IMR-90 (cell line): Measurements from ENCODE around the gene DNPH1. TPM values are rescaled to one million over a fixed set of nuclear protein-coding genes. Genes with fewer than 3 reads are reported as not detected.

ENCODE experiments used
- ATAC-seq: fragments of 200-7000 bp; cut with Tn5 transposase; 2 replicates; pipeline ENCODE4 v1.9.1; 2020; ENCODE audit warnings: low read depth, mild to moderate bottlenecking, moderate library complexity
- BruUV-seq: library from RNA; stranded (reverse); fragments of 400-500 nt; replicated peaks from 2 replicates; lab custom pipeline; 2021; lab: Mats Ljungman, UMichigan
- CTCF ChIA-PET: fragments of 300-600 bp; formaldehyde crosslinking; extraction: SDS; loops from one replicate; lab custom pipeline; 2021; ENCODE audit warnings: antibody characterized with exemption; lab: Yijun Ruan, JAX
- POLR2A ChIA-PET: fragments of 300-600 bp; sonication (Branson Sonifier 250); formaldehyde crosslinking; loops from one replicate; lab custom pipeline; 2022; ENCODE audit warnings: antibody characterized with exemption; ENCODE audit not compliant: unreplicated experiment; lab: Charles Lee
- DNase-seq: peaks from one replicate; pipeline ENCODE4 v3.0.0; 2013
- H2AFZ ChIP-seq: replicated peaks from 2 replicates; pipeline ENCODE3; 2013; ENCODE audit warnings: low read length, mild to moderate bottlenecking; ENCODE audit not compliant: poor library complexity
- H2AK5ac ChIP-seq: 2 replicates; pipeline ENCODE4 v1.6.1; 2013; ENCODE audit warnings: low read depth, low read length, inconsistent platforms
- H2AK9ac ChIP-seq: replicated peaks from 2 replicates; pipeline ENCODE3; 2013; ENCODE audit warnings: mild to moderate bottlenecking, low read depth, low read length, moderate library complexity; ENCODE audit not compliant: poor library complexity
- H2BK120ac ChIP-seq: 2 replicates; pipeline ENCODE4 v1.6.1; 2013; ENCODE audit warnings: low read depth, low read length, inconsistent platforms
- H2BK15ac ChIP-seq: 3 replicates; pipeline ENCODE4 v1.6.1; 2013; ENCODE audit warnings: low read depth, low read length, inconsistent platforms
- H2BK20ac ChIP-seq: 2 replicates; pipeline ENCODE4 v1.6.1; 2013; ENCODE audit warnings: low read depth, mild to moderate bottlenecking, inconsistent platforms, low read length, moderate library complexity
- H2BK5ac ChIP-seq: 2 replicates; pipeline ENCODE4 v1.6.1; 2013; ENCODE audit warnings: mild to moderate bottlenecking, low read depth, low read length, inconsistent platforms; ENCODE audit not compliant: poor library complexity, severe bottlenecking
- H3K14ac ChIP-seq: replicated peaks from 2 replicates; pipeline ENCODE4 v1.6.1; 2013; ENCODE audit warnings: low read depth, low read length, inconsistent platforms
- H3K18ac ChIP-seq: 2 replicates; pipeline ENCODE4 v1.6.1; 2013; ENCODE audit warnings: low read depth, low read length, control low read depth
- H3K23ac ChIP-seq: 2 replicates; pipeline ENCODE4 v1.6.1; 2013; ENCODE audit warnings: low read depth, low read length, inconsistent platforms
- H3K27ac ChIP-seq: 2 replicates; pipeline ENCODE4 v1.5.1; 2013; ENCODE audit warnings: mild to moderate bottlenecking, control low read depth, low read length; ENCODE audit not compliant: insufficient read depth
- H3K27me3 ChIP-seq: 2 replicates; pipeline ENCODE4 v1.6.1; 2013; ENCODE audit warnings: low read length; ENCODE audit not compliant: control insufficient read depth, insufficient read depth
- H3K36me3 ChIP-seq: 2 replicates; pipeline ENCODE4 v1.6.1; 2013; ENCODE audit warnings: low read length, mixed read lengths; ENCODE audit not compliant: control insufficient read depth, insufficient read depth
- H3K4ac ChIP-seq: 2 replicates; pipeline ENCODE4 v1.6.1; 2013; ENCODE audit warnings: low read depth, low read length, inconsistent platforms
- H3K4me1 ChIP-seq: 2 replicates; pipeline ENCODE4 v1.6.1; 2013; ENCODE audit warnings: low read length, mixed read lengths; ENCODE audit not compliant: control insufficient read depth, insufficient read depth
- H3K4me2 ChIP-seq: 2 replicates; pipeline ENCODE4 v1.6.1; 2013; ENCODE audit warnings: low read depth, mild to moderate bottlenecking, control low read depth, low read length, moderate library complexity
- H3K4me3 ChIP-seq: 2 replicates; pipeline ENCODE4 v1.5.1; 2013; ENCODE audit warnings: low read depth, mild to moderate bottlenecking, control low read depth, low read length, moderate library complexity; ENCODE audit not compliant: insufficient read depth
- H3K56ac ChIP-seq: 2 replicates; pipeline ENCODE4 v1.6.1; 2013; ENCODE audit warnings: low read length, inconsistent platforms; ENCODE audit not compliant: insufficient read depth; ENCODE audit errors: extremely low read depth
- H3K79me1 ChIP-seq, 2 experiments: 2 replicates each; pipeline ENCODE4 v1.6.1; 2013; ENCODE audit warnings: low read length in 2 of 2, inconsistent platforms in 1 of 2, low read depth in 1 of 2
- H3K9ac ChIP-seq: 2 replicates; pipeline ENCODE4 v1.6.1; 2013; ENCODE audit warnings: low read depth, low read length, control low read depth
- H3K9me1 ChIP-seq: 2 replicates; pipeline ENCODE4 v1.6.1; 2013; ENCODE audit warnings: low read length, inconsistent platforms; ENCODE audit not compliant: insufficient read depth
- H3K9me3 ChIP-seq: 2 replicates; pipeline ENCODE4 v1.6.1; 2013; ENCODE audit warnings: low read length; ENCODE audit not compliant: control insufficient read depth, insufficient read depth
- H4K20me1 ChIP-seq: 2 replicates; pipeline ENCODE4 v1.6.1; 2013; ENCODE audit warnings: low read length, inconsistent platforms; ENCODE audit not compliant: insufficient read depth
- H4K5ac ChIP-seq: 2 replicates; pipeline ENCODE4 v1.6.1; 2013; ENCODE audit warnings: mild to moderate bottlenecking, low read depth, low read length, control low read depth
- H4K8ac ChIP-seq, 2 experiments: 2 replicates each; pipeline ENCODE4 v1.6.1; 2013; ENCODE audit warnings: low read depth in 2 of 2, low read length in 2 of 2, control low read depth in 1 of 2, inconsistent platforms in 1 of 2
- H4K91ac ChIP-seq: 2 replicates; pipeline ENCODE4 v1.6.1; 2013; ENCODE audit warnings: low read depth, low read length, inconsistent platforms; ENCODE audit not compliant: insufficient read depth
- BHLHE40 ChIP-seq: fragments of 150-350 bp; IDR thresholded peaks from 2 replicates; pipeline ENCODE4 v1.6.1; 2016; ENCODE audit warnings: mild to moderate bottlenecking, low read depth, low read length
- CEBPB ChIP-seq: IDR thresholded peaks from 2 replicates; pipeline ENCODE4 v1.6.1; 2012; ENCODE audit warnings: low read depth, low read length, improper control_type of control experiment
- CTCF ChIP-seq: conservative IDR thresholded peaks from 2 replicates; pipeline ENCODE4 v1.5.1; 2012; ENCODE audit warnings: mild to moderate bottlenecking, low read depth, low read length, improper control_type of control experiment
- FOS ChIP-seq: fragments of 150-350 bp; IDR thresholded peaks from 2 replicates; pipeline ENCODE4 v1.6.1; 2016; ENCODE audit warnings: low read depth, low read length
- MAFK ChIP-seq: IDR thresholded peaks from 2 replicates; pipeline ENCODE4 v1.6.1; 2012; ENCODE audit warnings: low read depth, low read length, improper control_type of control experiment
- MXI1 ChIP-seq: IDR thresholded peaks from 2 replicates; pipeline ENCODE4 v1.6.1; 2012; ENCODE audit warnings: low read depth, mild to moderate bottlenecking, low read length, moderate library complexity, borderline replicate concordance
- NFE2L2 ChIP-seq: fragments of 150-350 bp; IDR thresholded peaks from 2 replicates; pipeline ENCODE4 v1.6.1; 2016; ENCODE audit warnings: low read depth, mild to moderate bottlenecking, low read length
- POLR2A ChIP-seq: IDR thresholded peaks from 2 replicates; pipeline ENCODE4 v1.6.1; 2012; ENCODE audit warnings: mild to moderate bottlenecking, low read depth, low read length
- RAD21 ChIP-seq: IDR thresholded peaks from 2 replicates; pipeline ENCODE4 v1.6.1; 2012; ENCODE audit warnings: low read length, improper control_type of control experiment
- RCOR1 ChIP-seq: IDR thresholded peaks from 2 replicates; pipeline ENCODE4 v1.6.1; 2012; ENCODE audit warnings: mild to moderate bottlenecking, low read length, improper control_type of control experiment; ENCODE audit not compliant: insufficient replicate concordance
- RFX5 ChIP-seq: IDR thresholded peaks from 2 replicates; pipeline ENCODE4 v1.8.0; 2012; ENCODE audit warnings: low read depth, mild to moderate bottlenecking, low read length, moderate library complexity
- SMC3 ChIP-seq: fragments of 150-350 bp; IDR thresholded peaks from 2 replicates; pipeline ENCODE4 v1.6.1; 2016; ENCODE audit warnings: low read depth, mild to moderate bottlenecking, antibody characterized with exemption, low read length, moderate library complexity
- USF2 ChIP-seq: fragments of 150-350 bp; IDR thresholded peaks from 2 replicates; pipeline ENCODE4 v1.6.1; 2017; ENCODE audit warnings: mild to moderate bottlenecking, antibody characterized with exemption, low read length, low read depth
- WGBS, 2 experiments: methylation state at CpG; one replicate each; pipeline versions ENCODE4 v1.1.5 to v1.1.7; 2013; ENCODE audit warnings: missing lambda C conversion rate in 2 of 2; ENCODE audit not compliant: insufficient read length in 1 of 2; ENCODE audit errors: extremely low coverage in 2 of 2; 5-methylcytosine and 5-hydroxymethylcytosine counted together
- dilution Hi-C: fragments of 300-500 bp; cut with HindIII; formaldehyde crosslinking; loops from one replicate; pipeline ENCODE4 v1.14.3; 2018; ENCODE audit warnings: low sequenced_read_pairs; ENCODE audit not compliant: unreplicated experiment
- in situ Hi-C: fragments of 300-500 bp; cut with MboI; formaldehyde crosslinking; loops from 3 replicates; pipeline ENCODE4 v1.14.3; 2019; ENCODE audit warnings: low sequenced_read_pairs, inconsistent platforms, mixed read lengths
- intact Hi-C: fragments of 100-400 bp; cut with micrococcal nuclease; formaldehyde crosslinking; loops from 2 replicates; pipeline ENCODE4 v1.10.0; 2022
- polyA plus RNA-seq, 3 experiments: library from polyadenylated mRNA; depleted of rRNA; stranded (reverse); fragments of >200 nt; gene quantifications; 2 replicates each; pipeline ENCODE4 v1.2.3, GENCODE V29; 2012; ENCODE audit warnings: low replicate concordance in 1 of 3
- total RNA-seq: library from RNA; depleted of rRNA; stranded (reverse); fragments of >200 nt; gene quantifications from 2 replicates; pipeline ENCODE4 v1.2.3, GENCODE V29; 2012

The DNPH1 gene
- total and polyA plus RNA-seq, 2 of the 4 experiments (the other 2 are of a cell fraction), result 19.0 to 47.8 TPM

- Histone ChIP-seq H3K27me3 (peaks cover 24% of the 10 kb centered on the region), H3K4me2 (no peak overlapping the region), H3K27ac (no peak overlapping the region), H2AK9ac (no peak overlapping the region), H2AK5ac (no peak overlapping the region), H3K18ac (no peak overlapping the region), H3K14ac (no peak overlapping the region), H3K4me3 (no peak overlapping the region), H3K4me1 (peaks cover 4% of the 10 kb centered on the region; the same call in 1 of the 2 replicates), H2AFZ (no peak overlapping the region), H3K4ac (no peak overlapping the region), H3K36me3 (peaks cover 2% of the 10 kb centered on the region; the same call in 1 of the 2 replicates), H4K91ac (no peak overlapping the region), H3K56ac (no peak overlapping the region), H2BK20ac (no peak overlapping the region), H3K23ac (no peak overlapping the region), H4K8ac (no peak overlapping the region), H3K9ac (no peak overlapping the region), H2BK5ac (no peak overlapping the region), H4K20me1 (no peaks in the 10 kb centered on the region), H4K5ac (no peak overlapping the region), H3K9me3 (no peaks in the 10 kb centered on the region), H3K79me1 (peaks cover 0 to 8% of the 10 kb centered on the region in 2 experiments; a peak in 2 of 4 replicates), H3K9me1 (peaks cover 4% of the 10 kb centered on the region), H2BK120ac (no peak overlapping the region), H2BK15ac (no peak overlapping the region)
- intact Hi-C loops, result no loop called here
- no peak for DNase-seq
- POLR2A ChIA-PET, result no interaction called here
- dilution Hi-C loops, result no loop called here
- ATAC-seq, result no peak
- BruUV-seq, result no TSS peak
- CTCF ChIA-PET, result no interaction called here
- TF ChIP-seq POLR2A (no peak), MXI1 (no peak), RAD21 (no peak), RFX5 (no peak), RCOR1 (no peak), MAFK (no peak), BHLHE40 (no peak), USF2 (no peak), CTCF (no peak), FOS (no peak), NFE2L2 (no peak), CEBPB (no peak), SMC3 (no peak)
- no CpG with 5 or more reads among the region's 4 CpGs for WGBS, 2 experiments
- in situ Hi-C loops, result no loop called here
These were observed 1.8 kb upstream of the DNPH1 start for GRCh38 chr6:43231053-43231452.
